Endothelial cell of umbilical vein (primary cell): ENCODE results near the gene JAGN1. TPM values are rescaled to one million over a fixed set of nuclear protein-coding genes. Genes with fewer than 3 reads are reported as not detected.

Experiments used
- BruUV-seq: library from RNA; stranded (reverse); fragments of 400-500 nt; replicated peaks from 2 replicates; lab custom pipeline; 2021; lab: Mats Ljungman, UMichigan
- CTCF ChIA-PET: fragments of 300-600, 350-600 bp; sonication (Branson Sonifier 250); formaldehyde crosslinking; loops from one replicate; lab custom pipeline; 2021; ENCODE audit warnings: antibody characterized with exemption, inconsistent platforms; lab: Charles Lee
- POLR2A ChIA-PET: fragments of 300-600, 350-600 bp; sonication (Branson Sonifier 250); formaldehyde crosslinking; loops from one replicate; lab custom pipeline; 2021; ENCODE audit warnings: antibody characterized with exemption, inconsistent platforms; lab: Charles Lee
- DNase-seq: peaks from one replicate; pipeline ENCODE4 v3.0.0-alpha.2; 2011; ENCODE audit warnings: low read depth, low spot score
- FAIRE-seq: peaks from 2 replicates; lab custom pipeline; 2011; peaks lifted over from hg19 to GRCh38; lab: Jason Lieb, UNC
- H2AFZ ChIP-seq: 2 replicates; pipeline ENCODE4 v1.6.0; 2012; ENCODE audit warnings: low read depth, low read length, control low read depth, inconsistent platforms
- H3K27ac ChIP-seq: 2 replicates; pipeline ENCODE4 v1.5.1; 2011; ENCODE audit warnings: low read depth, mild to moderate bottlenecking, control low read depth, low read length, moderate library complexity; ENCODE audit not compliant: insufficient read depth
- H3K27me3 ChIP-seq, 2 experiments: 2 replicates each; pipeline versions ENCODE4 v1.6.0 to v1.6.1; 2011; ENCODE audit warnings: low read length in 2 of 2, mixed read lengths in 1 of 2; ENCODE audit not compliant: control insufficient read depth in 2 of 2, insufficient read depth in 2 of 2
- H3K36me3 ChIP-seq, 2 experiments: 2 replicates in 1 of 2; 3 replicates in 1 of 2; pipeline ENCODE4 v1.5.1; 2011; ENCODE audit warnings: low read length in 2 of 2, mild to moderate bottlenecking in 1 of 2, moderate library complexity in 1 of 2; ENCODE audit not compliant: control insufficient read depth in 2 of 2, insufficient read depth in 2 of 2; ENCODE audit errors: extremely low read depth in 1 of 2
- H3K4me1 ChIP-seq: 3 replicates; pipeline ENCODE4 v1.5.1; 2011; ENCODE audit warnings: mild to moderate bottlenecking, low read length; ENCODE audit not compliant: control insufficient read depth, insufficient read depth; ENCODE audit errors: extremely low read depth
- H3K4me2 ChIP-seq: 2 replicates; pipeline ENCODE4 v1.6.1; 2011; ENCODE audit warnings: low read length, control low read depth, mixed read lengths; ENCODE audit not compliant: insufficient read depth
- H3K4me3 ChIP-seq, 3 experiments: fragments of 200-600 bp in 1 of 3; sonication (generic), shearing (Covaris generic) in 1 of 3; replicated peaks in 1 of 3; 2 replicates each; pipeline ENCODE4 v1.5.1; 2011 to 2016; ENCODE audit warnings: control low read depth in 3 of 3, low read length in 3 of 3, mild to moderate bottlenecking in 2 of 3, inconsistent platforms in 1 of 3, low read depth in 1 of 3, moderate library complexity in 1 of 3; ENCODE audit not compliant: insufficient read depth in 1 of 3
- H3K79me2 ChIP-seq: 2 replicates; pipeline ENCODE4 v1.6.0; 2012; ENCODE audit warnings: low read length, inconsistent platforms; ENCODE audit not compliant: control insufficient read depth, insufficient read depth
- H3K9ac ChIP-seq: replicated peaks from 2 replicates; pipeline ENCODE3; 2011; ENCODE audit warnings: low read length, control low read depth; ENCODE audit not compliant: insufficient read depth; ENCODE audit errors: extremely low read depth
- H3K9me1 ChIP-seq: replicated peaks from 3 replicates; pipeline ENCODE4 v1.6.0; 2011; ENCODE audit warnings: mild to moderate bottlenecking, low read length; ENCODE audit not compliant: control insufficient read depth, insufficient read depth; ENCODE audit errors: extremely low read depth
- H3K9me3 ChIP-seq: replicated peaks from 2 replicates; pipeline ENCODE4 v1.5.1; 2012; ENCODE audit warnings: low read length, inconsistent platforms; ENCODE audit not compliant: control insufficient read depth, insufficient read depth
- H4K20me1 ChIP-seq: replicated peaks from 2 replicates; pipeline ENCODE3; 2011; ENCODE audit warnings: mild to moderate bottlenecking, low read length; ENCODE audit not compliant: control insufficient read depth, insufficient read depth; ENCODE audit errors: extremely low read depth
- EZH2 ChIP-seq: IDR thresholded peaks from 2 replicates; pipeline ENCODE4 v1.6.1; 2012; ENCODE audit warnings: borderline replicate concordance, low read depth, mild to moderate bottlenecking, moderate library complexity, low read length, inconsistent platforms; ENCODE audit not compliant: severe bottlenecking
- FOS ChIP-seq: IDR thresholded peaks from 2 replicates; pipeline ENCODE4 v1.6.1; 2011; ENCODE audit warnings: mild to moderate bottlenecking, low read length, moderate library complexity, borderline replicate concordance; ENCODE audit not compliant: insufficient read depth
- GATA2 ChIP-seq: IDR thresholded peaks from 2 replicates; pipeline ENCODE4 v1.7.0; 2011; ENCODE audit warnings: low read depth, mild to moderate bottlenecking, moderate library complexity, mixed read lengths, low read length; ENCODE audit not compliant: insufficient read length, insufficient read depth
- JUN ChIP-seq: IDR thresholded peaks from 2 replicates; pipeline ENCODE4 v1.6.1; 2011; ENCODE audit warnings: borderline replicate concordance, low read depth; ENCODE audit not compliant: insufficient read length, insufficient read depth
- MYC ChIP-seq: IDR thresholded peaks from one replicate; pipeline ENCODE4 v1.6.1; 2011; ENCODE audit warnings: mild to moderate bottlenecking, low read depth, low read length
- POLR2A ChIP-seq: IDR thresholded peaks from 2 replicates; pipeline ENCODE4 v1.6.1; 2012; ENCODE audit warnings: low read depth, mild to moderate bottlenecking, control low read depth, low read length
- POLR2AphosphoS5 ChIP-seq: IDR thresholded peaks from 2 replicates; pipeline ENCODE4 v1.6.1; 2012; ENCODE audit warnings: low read depth, mild to moderate bottlenecking, control low read depth, low read length, moderate library complexity; ENCODE audit not compliant: insufficient read depth
- dilution Hi-C: fragments of 300-500 bp; cut with MboI; formaldehyde crosslinking; loops from one replicate; pipeline ENCODE4 v1.15.0; 2019; ENCODE audit warnings: low sequenced_read_pairs; ENCODE audit not compliant: extremely low pct_ligation_motif_present
- intact Hi-C: fragments of 100-400 bp; cut with micrococcal nuclease; formaldehyde crosslinking; loops from one replicate; pipeline ENCODE4 v1.10.0; 2022
- polyA plus RNA-seq, 4 experiments: library from polyadenylated mRNA; depleted of rRNA in 3 of 4; stranded (reverse) in 3 of 4; unstranded in 1 of 4; fragments of >200 nt; gene quantifications; 2 replicates each; pipeline versions ENCODE4 v1.2.1 to v1.2.3, GENCODE V29; 2011 to 2012; ENCODE audit warnings: missing spikeins in 1 of 4
- total RNA-seq: library from RNA; stranded (reverse); gene quantifications from 2 replicates; pipeline ENCODE4 v1.2.3, GENCODE V29; 2021
- TF ChIP-seq, protein P1 (sequence below): IDR thresholded peaks from 2 replicates; pipeline ENCODE4 v1.6.1; 2011; ENCODE audit not compliant: insufficient read depth, insufficient read length
- TF ChIP-seq, protein P2 (sequence below), 2 donors: IDR thresholded peaks; 1 replicate in 1 of 2; 2 replicates in 1 of 2; pipeline ENCODE4 v1.5.1; 2011; ENCODE audit warnings: low read length in 2 of 2, mild to moderate bottlenecking in 2 of 2, moderate library complexity in 2 of 2, control low read depth in 1 of 2, inconsistent platforms in 1 of 2, low read depth in 1 of 2; ENCODE audit not compliant: insufficient read depth in 1 of 2; ENCODE audit errors: extremely low read depth in 1 of 2

Gene JAGN1
- total and polyA plus RNA-seq, 2 donors (not counting 3 experiments of a cell fraction or from before 2014, with no cell fraction given): 29.6 to 46.5 TPM

DNA sequence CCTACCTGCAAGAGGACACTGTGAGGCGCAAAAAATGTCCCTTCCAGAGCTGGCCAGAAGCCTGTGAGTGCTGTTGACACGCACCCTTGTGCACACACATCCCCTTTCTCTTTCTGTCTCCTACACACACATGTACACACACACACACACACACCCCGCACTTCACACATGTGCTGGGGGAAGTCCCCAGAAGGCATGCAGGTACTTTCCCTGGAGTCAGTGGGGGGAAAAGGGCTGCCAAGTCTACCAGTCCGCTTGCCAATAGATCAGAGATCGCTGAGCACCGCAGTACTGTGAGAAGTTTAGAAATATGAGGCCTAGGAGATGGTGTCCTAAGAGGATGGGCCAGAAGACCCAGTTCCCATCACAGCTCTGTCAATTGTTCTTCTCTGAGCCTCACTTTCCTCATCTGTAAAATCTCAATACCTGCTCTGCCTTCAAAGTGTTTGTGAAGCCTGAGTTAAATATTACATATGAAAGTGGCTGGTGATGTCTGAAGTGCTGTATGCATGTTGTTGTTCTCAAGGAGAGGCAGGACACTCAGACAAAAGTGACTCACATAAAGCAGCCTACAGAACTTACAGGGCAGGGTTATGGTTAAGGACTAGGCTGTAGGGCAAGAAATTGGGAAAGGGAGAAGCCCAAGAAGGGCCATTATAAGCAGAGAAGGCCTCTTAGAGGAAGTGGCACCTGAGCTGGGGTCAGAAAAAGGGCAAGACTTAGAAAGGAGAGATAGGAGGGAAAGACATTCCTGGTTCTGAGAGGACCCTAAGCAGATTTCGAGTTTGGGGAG is 19.0 kb downstream of the JAGN1 start:
- FAIRE-seq (no peak), DNase-seq (no peak)
- Histone ChIP-seq H3K4me3 (no peak overlapping the region), H3K79me2 (no peaks in the 10 kb centered on the region), H3K27me3 (no peaks in the 10 kb centered on the region), H3K27ac (no peak overlapping the region), H3K9me1 (no peaks in the 10 kb centered on the region), H3K4me2 (no peak overlapping the region), H4K20me1 (no peaks in the 10 kb centered on the region), H3K36me3 (no peaks in the 10 kb centered on the region), H3K4me1 (no peaks in the 10 kb centered on the region), H2AFZ (no peak overlapping the region), H3K9me3 (no peaks in the 10 kb centered on the region), H3K9ac (no peak overlapping the region)
- no peak for TF ChIP-seq MYC
- no peak for TF ChIP-seq EZH2
- no peak for TF ChIP-seq FOS
- no peak for TF ChIP-seq POLR2AphosphoS5
- ChIA-PET POLR2A (no interaction called here), CTCF (no interaction called here)
- dilution Hi-C loops: no loop called here
- BruUV-seq: no TSS peak
- intact Hi-C loops: no loop called here

DNA sequence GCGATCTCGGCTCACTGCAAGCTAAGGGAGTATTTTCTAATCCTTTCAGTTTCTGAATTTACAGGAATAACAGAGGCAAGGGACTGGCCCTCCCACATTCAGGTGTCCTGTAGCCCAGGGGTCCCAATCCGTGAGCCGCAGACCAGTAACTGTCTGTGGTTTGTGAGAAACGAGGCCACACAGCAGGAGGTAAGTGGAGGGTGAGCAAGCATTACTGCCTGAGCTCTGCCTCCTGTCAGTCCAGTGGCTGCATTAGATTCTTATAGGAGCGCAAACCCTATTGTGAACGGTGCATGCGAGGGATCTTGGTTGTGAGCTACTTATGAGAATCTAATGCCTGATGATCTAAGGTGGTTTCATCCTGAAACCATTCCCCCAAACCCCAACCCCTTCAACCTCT is 21.5 kb downstream of the JAGN1 start:
- H3K4me3 ChIP-seq: no peak overlapping the region
- FAIRE-seq: no peak
- H3K9me3 ChIP-seq: no peaks in the 10 kb centered on the region
- no peak overlapping the region for H3K27ac ChIP-seq
- no peak overlapping the region for H2AFZ ChIP-seq
- no peaks in the 10 kb centered on the region for H3K79me2 ChIP-seq
- CTCF ChIA-PET: interaction anchor here (0.9 to 1.5 kb wide), 4 partner anchors 8 to 20 kb away, joined by 3 to 5 read pairs (median 4); partner anchors contain the start of gene IL17RE
- no peak overlapping the region for H3K9ac ChIP-seq
- dilution Hi-C loops (no loop called here), intact Hi-C loops (no loop called here)
- no peaks in the 10 kb centered on the region for H3K9me1 ChIP-seq
- TF ChIP-seq POLR2AphosphoS5: no peak
- no peak for TF ChIP-seq JUN
- no peak for TF ChIP-seq MYC
- no peak for TF ChIP-seq POLR2A
- TF ChIP-seq, protein P1, sequence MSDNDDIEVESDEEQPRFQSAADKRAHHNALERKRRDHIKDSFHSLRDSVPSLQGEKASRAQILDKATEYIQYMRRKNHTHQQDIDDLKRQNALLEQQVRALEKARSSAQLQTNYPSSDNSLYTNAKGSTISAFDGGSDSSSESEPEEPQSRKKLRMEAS: no peak
- TF ChIP-seq, protein P2, sequence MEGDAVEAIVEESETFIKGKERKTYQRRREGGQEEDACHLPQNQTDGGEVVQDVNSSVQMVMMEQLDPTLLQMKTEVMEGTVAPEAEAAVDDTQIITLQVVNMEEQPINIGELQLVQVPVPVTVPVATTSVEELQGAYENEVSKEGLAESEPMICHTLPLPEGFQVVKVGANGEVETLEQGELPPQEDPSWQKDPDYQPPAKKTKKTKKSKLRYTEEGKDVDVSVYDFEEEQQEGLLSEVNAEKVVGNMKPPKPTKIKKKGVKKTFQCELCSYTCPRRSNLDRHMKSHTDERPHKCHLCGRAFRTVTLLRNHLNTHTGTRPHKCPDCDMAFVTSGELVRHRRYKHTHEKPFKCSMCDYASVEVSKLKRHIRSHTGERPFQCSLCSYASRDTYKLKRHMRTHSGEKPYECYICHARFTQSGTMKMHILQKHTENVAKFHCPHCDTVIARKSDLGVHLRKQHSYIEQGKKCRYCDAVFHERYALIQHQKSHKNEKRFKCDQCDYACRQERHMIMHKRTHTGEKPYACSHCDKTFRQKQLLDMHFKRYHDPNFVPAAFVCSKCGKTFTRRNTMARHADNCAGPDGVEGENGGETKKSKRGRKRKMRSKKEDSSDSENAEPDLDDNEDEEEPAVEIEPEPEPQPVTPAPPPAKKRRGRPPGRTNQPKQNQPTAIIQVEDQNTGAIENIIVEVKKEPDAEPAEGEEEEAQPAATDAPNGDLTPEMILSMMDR (IDR thresholded peaks at IDR 0.05; ENCODE audit: extremely low read depth in 1 of 2, insufficient read depth in 1 of 2, low read depth in 1 of 2, low read length in 2 of 2): no peak
- TF ChIP-seq FOS: no peak
- TF ChIP-seq EZH2: no peak
- TF ChIP-seq GATA2: no peak
- H3K4me2 ChIP-seq: no peak overlapping the region
- H3K36me3 ChIP-seq: no peaks in the 10 kb centered on the region
- no peak for DNase-seq
- POLR2A ChIA-PET: no interaction called here
- peaks cover 10% of the 10 kb centered on the region for H3K4me1 ChIP-seq
- BruUV-seq: no TSS peak
- H3K27me3 ChIP-seq: no peaks in the 10 kb centered on the region
- no peaks in the 10 kb centered on the region for H4K20me1 ChIP-seq
